Keratinocyte (primary cell): ENCODE measurements around the gene AZIN2. TPM values are rescaled to one million over a fixed set of nuclear protein-coding genes. Genes with fewer than 3 reads are reported as not detected.

Experiments used
- DNase-seq: peaks from one replicate; pipeline ENCODE4 v3.0.0-alpha.2; 2011; ENCODE audit warnings: low read depth, missing footprints, low spot score
- FAIRE-seq: peaks from 2 replicates; lab custom pipeline; 2011; peaks lifted over from hg19 to GRCh38; lab: Jason Lieb, UNC
- H2AFZ ChIP-seq: 2 replicates; pipeline ENCODE4 v1.6.0; 2012; ENCODE audit warnings: low read length, control low read depth, inconsistent platforms; ENCODE audit not compliant: control insufficient read depth
- H3K27ac ChIP-seq: 2 replicates; pipeline ENCODE4 v1.5.1; 2011; ENCODE audit warnings: low read length; ENCODE audit not compliant: control insufficient read depth, insufficient read depth
- H3K27me3 ChIP-seq: 3 replicates; pipeline ENCODE4 v1.6.0; 2011; ENCODE audit warnings: low read length; ENCODE audit not compliant: control insufficient read depth, insufficient read depth; ENCODE audit errors: extremely low read depth
- H3K36me3 ChIP-seq, 2 experiments: 2 replicates in 1 of 2; 3 replicates in 1 of 2; pipeline ENCODE4 v1.5.1; 2011; ENCODE audit warnings: low read length in 2 of 2, mild to moderate bottlenecking in 1 of 2; ENCODE audit not compliant: control insufficient read depth in 2 of 2, insufficient read depth in 2 of 2; ENCODE audit errors: extremely low read depth in 1 of 2
- H3K4me1 ChIP-seq: 3 replicates; pipeline ENCODE4 v1.5.1; 2011; ENCODE audit warnings: low read length; ENCODE audit not compliant: control insufficient read depth, insufficient read depth; ENCODE audit errors: extremely low read depth
- H3K4me2 ChIP-seq: 3 replicates; pipeline ENCODE4 v1.6.0; 2011; ENCODE audit warnings: low read depth, low read length; ENCODE audit not compliant: control insufficient read depth, insufficient read depth; ENCODE audit errors: extremely low read depth
- H3K4me3 ChIP-seq, 3 experiments: fragments of 200-600 bp in 1 of 3; sonication (generic) in 1 of 3; 2 replicates in 2 of 3; 3 replicates in 1 of 3; pipeline ENCODE4 v1.5.1; 2011 to 2016; ENCODE audit warnings: low read length in 3 of 3, mild to moderate bottlenecking in 3 of 3, control low read depth in 2 of 3, inconsistent platforms in 1 of 3, low read depth in 1 of 3, mixed read lengths in 1 of 3, mixed run types in 1 of 3, moderate library complexity in 1 of 3; ENCODE audit not compliant: control insufficient read depth in 2 of 3, insufficient read depth in 2 of 3; ENCODE audit errors: extremely low read depth in 1 of 3
- H3K79me2 ChIP-seq: 2 replicates; pipeline ENCODE4 v1.6.0; 2012; ENCODE audit warnings: low read length; ENCODE audit not compliant: control insufficient read depth, insufficient read depth
- H3K9ac ChIP-seq: 3 replicates; pipeline ENCODE4 v1.6.0; 2011; ENCODE audit warnings: low read length; ENCODE audit not compliant: control insufficient read depth, insufficient read depth; ENCODE audit errors: extremely low read depth
- H3K9me1 ChIP-seq: 3 replicates; pipeline ENCODE4 v1.6.0; 2011; ENCODE audit warnings: low read length; ENCODE audit not compliant: control insufficient read depth, insufficient read depth; ENCODE audit errors: extremely low read depth
- H3K9me3 ChIP-seq: 2 replicates; pipeline ENCODE4 v1.5.1; 2012; ENCODE audit warnings: low read depth, low read length; ENCODE audit not compliant: control insufficient read depth
- H4K20me1 ChIP-seq: 3 replicates; pipeline ENCODE4 v1.6.0; 2011; ENCODE audit warnings: low read length; ENCODE audit not compliant: control insufficient read depth, insufficient read depth; ENCODE audit errors: extremely low read depth
- EZH2 ChIP-seq: IDR thresholded peaks from one replicate; pipeline ENCODE4 v1.6.1; 2012; ENCODE audit warnings: inconsistent platforms, mild to moderate bottlenecking, low read length, moderate library complexity
- dilution Hi-C: fragments of 300-500 bp; cut with MboI; formaldehyde crosslinking; loops from one replicate; pipeline ENCODE4 v1.7.0; 2020; ENCODE audit warnings: low sequenced_read_pairs; ENCODE audit not compliant: extremely low pct_ligation_motif_present
- polyA plus RNA-seq, 5 experiments: library from polyadenylated mRNA; depleted of rRNA in 3 of 5; stranded (reverse) in 3 of 5; stranded (forward) in 1 of 5; unstranded in 1 of 5; fragments of >200 nt; gene quantifications; 1 replicate in 1 of 5; 2 replicates in 3 of 5; 3 replicates in 1 of 5; pipeline versions ENCODE4 v1.2.1 to v1.2.3, GENCODE V29; 2011 to 2012; ENCODE audit warnings: missing spikeins in 2 of 5, low read depth in 1 of 5, low replicate concordance in 1 of 5
- TF ChIP-seq, protein P1 (sequence below), 3 experiments: IDR thresholded peaks in 1 of 3; conservative IDR thresholded peaks in 1 of 3; optimal IDR thresholded peaks in 1 of 3; 2 replicates in 2 of 3; 3 replicates in 1 of 3; pipeline versions ENCODE3 to v1.5.1; 2011; ENCODE audit warnings: low read length in 3 of 3, mild to moderate bottlenecking in 3 of 3, moderate library complexity in 2 of 3, control low read depth in 1 of 3, inconsistent platforms in 1 of 3; ENCODE audit not compliant: insufficient read depth in 2 of 3; ENCODE audit errors: extremely low read depth in 1 of 3

Gene AZIN2
- polyA plus RNA-seq, 1 donor (not counting 4 experiments of a cell fraction or from before 2014, with no cell fraction given): 6.7 TPM

DNA sequence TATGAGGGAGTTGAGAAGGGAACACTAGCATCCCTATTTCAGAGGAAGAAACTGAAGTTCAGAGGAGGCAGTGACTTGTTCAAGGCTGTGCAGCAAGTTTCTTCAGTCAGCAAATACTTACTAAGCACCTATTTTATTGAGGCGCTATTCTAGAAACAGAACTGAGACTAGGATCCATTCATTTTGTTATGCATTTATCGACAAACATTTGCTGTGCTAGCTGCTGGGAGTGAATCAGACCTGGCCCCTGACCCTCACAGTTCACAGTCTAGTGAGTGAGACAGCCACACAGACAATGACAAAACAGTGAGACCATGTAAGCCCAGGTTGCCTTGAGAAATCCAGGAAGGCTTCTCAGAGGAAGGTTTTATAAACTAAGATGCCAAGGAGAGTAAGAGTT, 72.7 kb downstream of the AZIN2 start:
- Histone ChIP-seq H3K27me3 (no peaks in the 10 kb centered on the region), H3K4me3 (no peak overlapping the region), H3K9ac (no peak overlapping the region), H3K9me1 (no peaks in the 10 kb centered on the region), H4K20me1 (no peaks in the 10 kb centered on the region), H3K4me2 (no peak overlapping the region), H3K4me1 (peaks cover 21% of the 10 kb centered on the region), H3K27ac (no peak overlapping the region), H3K9me3 (no peaks in the 10 kb centered on the region), H3K36me3 (peaks cover 0 to 17% of the 10 kb centered on the region in 2 experiments), H3K79me2 (no peaks in the 10 kb centered on the region), H2AFZ (no peak overlapping the region)
- FAIRE-seq (no peak), DNase-seq (no peak)
- no peak for TF ChIP-seq EZH2
- TF ChIP-seq, protein P1, sequence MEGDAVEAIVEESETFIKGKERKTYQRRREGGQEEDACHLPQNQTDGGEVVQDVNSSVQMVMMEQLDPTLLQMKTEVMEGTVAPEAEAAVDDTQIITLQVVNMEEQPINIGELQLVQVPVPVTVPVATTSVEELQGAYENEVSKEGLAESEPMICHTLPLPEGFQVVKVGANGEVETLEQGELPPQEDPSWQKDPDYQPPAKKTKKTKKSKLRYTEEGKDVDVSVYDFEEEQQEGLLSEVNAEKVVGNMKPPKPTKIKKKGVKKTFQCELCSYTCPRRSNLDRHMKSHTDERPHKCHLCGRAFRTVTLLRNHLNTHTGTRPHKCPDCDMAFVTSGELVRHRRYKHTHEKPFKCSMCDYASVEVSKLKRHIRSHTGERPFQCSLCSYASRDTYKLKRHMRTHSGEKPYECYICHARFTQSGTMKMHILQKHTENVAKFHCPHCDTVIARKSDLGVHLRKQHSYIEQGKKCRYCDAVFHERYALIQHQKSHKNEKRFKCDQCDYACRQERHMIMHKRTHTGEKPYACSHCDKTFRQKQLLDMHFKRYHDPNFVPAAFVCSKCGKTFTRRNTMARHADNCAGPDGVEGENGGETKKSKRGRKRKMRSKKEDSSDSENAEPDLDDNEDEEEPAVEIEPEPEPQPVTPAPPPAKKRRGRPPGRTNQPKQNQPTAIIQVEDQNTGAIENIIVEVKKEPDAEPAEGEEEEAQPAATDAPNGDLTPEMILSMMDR (optimal IDR thresholded peaks at IDR 0.05 in 1 of 3, IDR thresholded peaks at IDR 0.05 in 1 of 3, conservative IDR thresholded peaks at IDR 0.05 in 1 of 3; ENCODE audit: extremely low read depth in 1 of 3, insufficient read depth in 2 of 3, low read length in 3 of 3): no peak
- dilution Hi-C loops: no loop called here

DNA sequence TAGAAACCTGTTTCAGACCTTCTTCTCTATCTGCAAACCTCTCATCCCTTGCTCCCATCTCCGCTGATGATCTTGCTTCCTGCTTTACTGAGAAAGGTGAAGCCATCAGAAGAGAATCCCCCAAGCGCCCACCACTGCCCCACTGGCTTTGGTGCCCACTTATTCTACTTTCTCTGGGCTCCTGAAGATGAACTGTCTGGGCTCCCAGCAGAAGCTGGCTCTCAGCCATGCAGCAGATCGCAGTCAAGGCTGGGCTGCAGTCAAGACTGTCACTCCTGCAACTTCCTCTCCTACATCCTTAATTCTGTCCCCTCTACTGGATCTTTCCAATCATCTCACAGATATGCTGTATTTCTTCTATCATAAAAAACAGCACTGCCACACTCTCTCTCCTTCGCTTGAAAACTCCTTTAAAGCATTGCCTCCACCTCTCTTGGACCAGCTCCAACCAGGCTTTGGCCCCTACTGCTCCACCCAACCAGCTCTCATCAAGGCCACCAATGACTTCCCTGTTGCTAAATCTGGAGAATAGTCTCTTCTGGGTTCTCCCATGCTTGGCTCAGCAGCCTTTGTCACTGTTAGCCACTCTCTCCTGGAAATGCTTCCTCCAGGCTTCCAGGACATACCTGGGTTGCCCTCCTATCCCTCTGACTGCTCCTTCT, 75.1 kb downstream of the AZIN2 start:
- dilution Hi-C loops: no loop called here
- Histone ChIP-seq H3K27ac (no peak overlapping the region), H3K36me3 (peaks cover 0 to 15% of the 10 kb centered on the region in 2 experiments), H3K9me1 (no peaks in the 10 kb centered on the region), H3K4me3 (no peak overlapping the region), H3K79me2 (no peaks in the 10 kb centered on the region), H3K4me1 (peaks cover 21% of the 10 kb centered on the region), H3K27me3 (no peaks in the 10 kb centered on the region), H3K4me2 (no peak overlapping the region), H3K9me3 (no peaks in the 10 kb centered on the region), H2AFZ (no peak overlapping the region), H3K9ac (no peak overlapping the region), H4K20me1 (no peaks in the 10 kb centered on the region)
- FAIRE-seq (no peak), DNase-seq (no peak)
- no peak for TF ChIP-seq EZH2
- TF ChIP-seq, protein P1 (optimal IDR thresholded peaks at IDR 0.05 in 1 of 3, IDR thresholded peaks at IDR 0.05 in 1 of 3, conservative IDR thresholded peaks at IDR 0.05 in 1 of 3; ENCODE audit: extremely low read depth in 1 of 3, insufficient read depth in 2 of 3, low read length in 3 of 3): no peak
